Vagina (tissue), 2 donors: ENCODE measurements around the gene ACTR5. TPM values are rescaled to one million over a fixed set of nuclear protein-coding genes. Genes with fewer than 3 reads are reported as not detected.

ENCODE experiments used
- DNase-seq, 2 donors: peaks; one replicate each; pipeline ENCODE4 v3.0.0-alpha.2; 2017; ENCODE audit errors: extremely low spot score in 2 of 2
- H3K27ac ChIP-seq: fragments of 200-600 bp; sonication (generic); one replicate; pipeline ENCODE4 v1.5.1; 2019
- H3K27me3 ChIP-seq: fragments of 200-600 bp; sonication (generic); one replicate; pipeline ENCODE4 v1.5.1; 2019
- H3K36me3 ChIP-seq, 2 donors: fragments of 200-600 bp; sonication (generic); one replicate each; pipeline ENCODE4 v1.5.1; 2017 to 2019
- H3K4me1 ChIP-seq: fragments of 200-600 bp; sonication (generic); one replicate; pipeline ENCODE4 v1.5.1; 2019
- H3K4me3 ChIP-seq, 2 donors: fragments of 200-600 bp; sonication (generic); 1 replicate in 1 of 2; 2 replicates in 1 of 2; pipeline ENCODE4 v1.5.1; 2016 to 2019
- H3K9me3 ChIP-seq: fragments of 200-600 bp; sonication (generic); one replicate; pipeline ENCODE4 v1.5.1; 2019
- CTCF ChIP-seq, 3 experiments: fragments of 450-650 bp in 2 of 3; fragments of 200-600 bp in 1 of 3; sonication (generic) in 1 of 3; IDR thresholded peaks; one replicate each; pipeline ENCODE4 v1.5.1; 2017 to 2019; ENCODE audit warnings: antibody characterized with exemption in 3 of 3, mild to moderate bottlenecking in 2 of 3, moderate library complexity in 2 of 3
- POLR2A ChIP-seq, 2 donors: fragments of 450-650 bp; IDR thresholded peaks; one replicate each; pipeline ENCODE4 v1.6.1; 2017; ENCODE audit warnings: antibody characterized with exemption in 2 of 2, mild to moderate bottlenecking in 2 of 2, moderate library complexity in 2 of 2
- POLR2AphosphoS5 ChIP-seq, 2 donors: sonication (generic); formaldehyde crosslinking; IDR thresholded peaks; one replicate each; pipeline ENCODE4 v1.9.0; 2017; ENCODE audit warnings: antibody characterized with exemption in 2 of 2, mild to moderate bottlenecking in 2 of 2, low read depth in 1 of 2; ENCODE audit not compliant: insufficient read depth in 1 of 2
- intact Hi-C: fragments of 100-400 bp; cut with DNase I; formaldehyde crosslinking; loops from one replicate; pipeline ENCODE4 v1.15.1; 2023
- total RNA-seq: library from RNA; depleted of rRNA; stranded (reverse); fragments of >200 nt; gene quantifications from one replicate; pipeline ENCODE4 v1.2.3, GENCODE V29; 2016

ACTR5 gene
- total RNA-seq, 1 donor from 2014 or later, result 18.4 TPM

DNA sequence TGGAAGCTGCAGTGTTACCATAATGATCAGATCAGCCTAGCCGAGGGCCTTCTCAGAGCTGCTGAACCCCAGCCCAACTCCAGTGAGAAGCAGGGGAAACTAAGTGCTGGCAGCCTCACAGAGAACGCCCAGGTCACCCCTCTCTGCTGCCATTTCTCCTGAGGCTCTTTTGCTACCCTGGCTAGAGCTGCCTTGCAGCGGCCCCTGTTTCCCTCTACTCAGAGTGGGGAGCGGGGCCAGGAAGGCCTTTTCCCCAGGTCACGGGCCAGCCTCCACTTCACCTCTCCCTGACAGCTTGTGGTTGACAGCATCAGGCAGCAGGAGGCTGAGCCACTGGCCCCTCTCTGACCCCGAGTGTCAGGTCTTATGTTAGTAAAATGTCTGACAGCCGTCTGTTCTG is 22.7 kb downstream of the ACTR5 start:
- Histone ChIP-seq H3K9me3 (no peaks in the 10 kb centered on the region), H3K36me3 (peaks cover 8 to 72% of the 10 kb centered on the region in 2 donors), H3K4me1 (no peaks in the 10 kb centered on the region), H3K27me3 (no peaks in the 10 kb centered on the region), H3K27ac (no peak overlapping the region), H3K4me3 (no peak overlapping the region)
- no peak for DNase-seq
- TF ChIP-seq POLR2A (IDR thresholded peaks at IDR 0.05) (no peak), CTCF (IDR thresholded peaks at IDR 0.05) (no peak), POLR2AphosphoS5 (IDR thresholded peaks at IDR 0.05; ENCODE audit: insufficient read depth in 1 of 2, low read depth in 1 of 2) (no peak)
- intact Hi-C loops, result no loop called here

GRCh38 chr20:38771621-38772020 is 23.4 kb downstream of the ACTR5 start:
- H3K27ac ChIP-seq, result no peak overlapping the region
- H3K36me3 ChIP-seq, result peaks cover 8 to 67% of the 10 kb centered on the region in 2 donors
- no peaks in the 10 kb centered on the region for H3K9me3 ChIP-seq
- TF ChIP-seq CTCF (IDR thresholded peaks at IDR 0.05), result no peak
- no peak for TF ChIP-seq POLR2A (IDR thresholded peaks at IDR 0.05)
- no peak for TF ChIP-seq POLR2AphosphoS5 (IDR thresholded peaks at IDR 0.05; ENCODE audit: insufficient read depth in 1 of 2, low read depth in 1 of 2)
- H3K4me3 ChIP-seq, result no peak overlapping the region
- no peaks in the 10 kb centered on the region for H3K27me3 ChIP-seq
- intact Hi-C loops, result no loop called here
- DNase-seq, result no peak
- no peaks in the 10 kb centered on the region for H3K4me1 ChIP-seq

GRCh38 chr20:38774167-38774566 is 25.9 kb downstream of the ACTR5 start:
- intact Hi-C loops, result no loop called here
- Histone ChIP-seq H3K36me3 (peaks cover 8 to 46% of the 10 kb centered on the region in 2 donors), H3K27ac (no peak overlapping the region), H3K27me3 (no peaks in the 10 kb centered on the region), H3K9me3 (no peaks in the 10 kb centered on the region), H3K4me3 (no peak overlapping the region), H3K4me1 (no peaks in the 10 kb centered on the region)
- no peak for DNase-seq
- TF ChIP-seq POLR2AphosphoS5 (IDR thresholded peaks at IDR 0.05; ENCODE audit: insufficient read depth in 1 of 2, low read depth in 1 of 2) (no peak), POLR2A (IDR thresholded peaks at IDR 0.05) (no peak)

GRCh38 chr20:38776363-38776762 is 28.1 kb downstream of the ACTR5 start:
- intact Hi-C loops, result no loop called here
- no peaks in the 10 kb centered on the region for H3K27me3 ChIP-seq
- TF ChIP-seq POLR2A (IDR thresholded peaks at IDR 0.05), result no peak
- TF ChIP-seq CTCF (IDR thresholded peaks at IDR 0.05), result no peak
- no peak for TF ChIP-seq POLR2AphosphoS5 (IDR thresholded peaks at IDR 0.05; ENCODE audit: insufficient read depth in 1 of 2, low read depth in 1 of 2)
- peaks cover 8 to 34% of the 10 kb centered on the region in 2 donors for H3K36me3 ChIP-seq
- no peaks in the 10 kb centered on the region for H3K9me3 ChIP-seq
- H3K4me3 ChIP-seq, result no peak overlapping the region
- no peak overlapping the region for H3K27ac ChIP-seq
- DNase-seq, result no peak
- no peaks in the 10 kb centered on the region for H3K4me1 ChIP-seq

DNA sequence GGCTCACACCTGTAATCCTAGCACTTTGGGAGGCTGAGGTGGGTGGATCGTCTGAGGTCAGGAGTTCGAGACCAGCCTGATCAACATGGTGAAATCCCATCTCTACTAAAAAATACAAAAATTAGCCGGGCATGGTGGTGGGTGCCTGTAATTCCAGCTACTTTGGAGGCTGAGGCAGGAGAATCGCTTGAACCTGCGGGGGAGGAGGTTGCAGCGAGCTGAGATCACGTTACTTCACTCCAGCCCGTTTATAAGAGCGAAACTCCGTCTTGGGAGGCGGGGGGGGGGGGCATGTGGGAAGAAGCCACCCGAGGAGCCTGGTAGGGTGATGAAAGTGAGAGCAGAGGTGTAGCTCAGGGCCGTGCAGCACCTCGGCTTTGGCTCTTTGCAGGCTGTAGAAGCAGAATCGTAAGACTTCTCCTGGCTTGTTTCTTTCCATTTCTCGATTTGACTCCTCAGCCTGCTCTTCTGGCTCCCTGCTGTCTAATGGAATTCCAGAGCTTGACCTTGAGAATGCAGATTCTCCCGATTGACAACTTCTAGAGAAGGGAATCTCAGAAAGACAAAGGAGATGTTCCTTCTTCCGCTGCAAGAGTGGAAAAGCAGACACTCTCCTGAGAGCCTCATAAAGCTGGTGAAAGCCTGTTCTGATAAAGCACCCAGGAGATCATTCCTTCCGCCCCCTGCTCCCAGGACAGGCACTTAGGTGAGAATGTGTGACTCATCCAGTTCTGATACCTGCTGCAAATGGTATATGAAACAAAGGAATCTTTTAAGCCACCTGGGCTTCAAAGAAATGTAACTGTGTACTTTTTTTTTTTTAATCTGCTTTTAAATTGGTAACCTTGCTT is 31.2 kb downstream of the ACTR5 start:
- Histone ChIP-seq H3K4me3 (no peak overlapping the region), H3K4me1 (no peaks in the 10 kb centered on the region), H3K9me3 (no peaks in the 10 kb centered on the region), H3K27ac (no peak overlapping the region), H3K36me3 (peaks cover 0 to 4% of the 10 kb centered on the region in 2 donors), H3K27me3 (no peaks in the 10 kb centered on the region)
- no peak for TF ChIP-seq CTCF (IDR thresholded peaks at IDR 0.05)
- no peak for TF ChIP-seq POLR2A (IDR thresholded peaks at IDR 0.05)
- TF ChIP-seq POLR2AphosphoS5 (IDR thresholded peaks at IDR 0.05; ENCODE audit: insufficient read depth in 1 of 2, low read depth in 1 of 2), result no peak
- intact Hi-C loops, result no loop called here
- DNase-seq, result no peak
